RWPE1 (cell line): ENCODE results near the gene SEMA5B.

ENCODE experiments used
- CTCF ChIA-PET: fragments of 350-600 bp; sonication (Branson Sonifier 250); formaldehyde crosslinking; extraction: SDS; loops from one replicate; lab custom pipeline; 2021; lab: Yijun Ruan, JAX
- POLR2A ChIA-PET: fragments of 400-600 bp; formaldehyde crosslinking; extraction: SDS; loops from one replicate; lab custom pipeline; 2020; ENCODE audit warnings: antibody characterized with exemption; ENCODE audit not compliant: low non-redundant PET; lab: Yijun Ruan, JAX
- DNase-seq: peaks from one replicate; pipeline ENCODE4 v3.0.0; 2012; ENCODE audit warnings: low spot score
- H3K27ac ChIP-seq: fragments of 450-650 bp; 2 replicates; pipeline ENCODE4 v1.5.1; 2017
- TF ChIP-seq, protein P1 (sequence below): fragments of 450-650 bp; conservative IDR thresholded peaks from 2 replicates; pipeline ENCODE4 v1.5.1; 2017; ENCODE audit warnings: low read depth, mild to moderate bottlenecking

The SEMA5B gene

GRCh38 chr3:122989856-122990575 lies 37.5 kb downstream of the SEMA5B start:
- ChIA-PET POLR2A (no interaction called here), CTCF (interaction anchor here (0.5 to 0.6 kb wide), 2 partner anchors 47 to 1414 kb away, joined by 3 read pairs; no protein-coding TSS in a partner anchor)
- no peak overlapping the region for H3K27ac ChIP-seq
- no peak for DNase-seq
- TF ChIP-seq, protein P1, sequence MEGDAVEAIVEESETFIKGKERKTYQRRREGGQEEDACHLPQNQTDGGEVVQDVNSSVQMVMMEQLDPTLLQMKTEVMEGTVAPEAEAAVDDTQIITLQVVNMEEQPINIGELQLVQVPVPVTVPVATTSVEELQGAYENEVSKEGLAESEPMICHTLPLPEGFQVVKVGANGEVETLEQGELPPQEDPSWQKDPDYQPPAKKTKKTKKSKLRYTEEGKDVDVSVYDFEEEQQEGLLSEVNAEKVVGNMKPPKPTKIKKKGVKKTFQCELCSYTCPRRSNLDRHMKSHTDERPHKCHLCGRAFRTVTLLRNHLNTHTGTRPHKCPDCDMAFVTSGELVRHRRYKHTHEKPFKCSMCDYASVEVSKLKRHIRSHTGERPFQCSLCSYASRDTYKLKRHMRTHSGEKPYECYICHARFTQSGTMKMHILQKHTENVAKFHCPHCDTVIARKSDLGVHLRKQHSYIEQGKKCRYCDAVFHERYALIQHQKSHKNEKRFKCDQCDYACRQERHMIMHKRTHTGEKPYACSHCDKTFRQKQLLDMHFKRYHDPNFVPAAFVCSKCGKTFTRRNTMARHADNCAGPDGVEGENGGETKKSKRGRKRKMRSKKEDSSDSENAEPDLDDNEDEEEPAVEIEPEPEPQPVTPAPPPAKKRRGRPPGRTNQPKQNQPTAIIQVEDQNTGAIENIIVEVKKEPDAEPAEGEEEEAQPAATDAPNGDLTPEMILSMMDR = no peak

GRCh38 chr3:122988508-122988907 lies 39.1 kb downstream of the SEMA5B start:
- DNase-seq = no peak
- ChIA-PET POLR2A (no interaction called here), CTCF (interaction anchor here (0.7 kb wide), 1 partner anchor 14 kb away, joined by 4 read pairs; no protein-coding TSS in a partner anchor)
- H3K27ac ChIP-seq = no peak overlapping the region
- TF ChIP-seq, protein P1 = no peak

- no peak for DNase-seq
- ChIA-PET CTCF (interaction anchor here (0.7 kb wide), 1 partner anchor 13 kb away, joined by 4 read pairs; no protein-coding TSS in a partner anchor), POLR2A (no interaction called here)
- TF ChIP-seq, protein P1 = no peak
- H3K27ac ChIP-seq = no peak overlapping the region
Observed at GRCh38 chr3:122987736-122988319, 39.7 kb downstream of the SEMA5B start.

DNA sequence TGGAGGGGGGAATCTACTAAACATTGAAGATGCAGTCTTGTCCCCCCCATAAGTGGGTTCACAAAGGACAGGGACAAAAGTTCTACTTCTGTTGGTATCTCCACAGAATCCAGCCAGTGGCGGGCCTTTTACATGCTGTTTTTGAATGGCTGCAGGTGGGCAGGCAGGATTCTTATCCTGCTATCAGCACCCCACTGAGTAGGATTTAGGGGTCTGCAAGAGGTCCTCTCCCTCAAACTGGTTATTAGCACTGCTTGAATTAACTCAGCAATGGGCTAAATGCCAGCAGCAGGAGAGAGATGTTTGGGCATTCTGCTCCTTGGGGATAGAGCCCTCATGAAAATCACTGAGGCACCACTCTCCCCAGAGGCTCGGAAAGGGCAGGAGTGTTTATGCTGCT lies 40.3 kb downstream of the SEMA5B start:
- ChIA-PET CTCF (no interaction called here), POLR2A (no interaction called here)
- TF ChIP-seq, protein P1 = no peak
- no peak for DNase-seq
- no peak overlapping the region for H3K27ac ChIP-seq

GRCh38 chr3:122986693-122987179 lies 40.8 kb downstream of the SEMA5B start:
- TF ChIP-seq, protein P1 = no peak
- no peak for DNase-seq
- no peak overlapping the region for H3K27ac ChIP-seq
- POLR2A ChIA-PET = no interaction called here
- CTCF ChIA-PET = no interaction called here

- no peak for DNase-seq
- ChIA-PET CTCF (interaction anchor here (1.1 kb wide), 1 partner anchor 43 kb away, joined by 3 read pairs; no protein-coding TSS in a partner anchor), POLR2A (no interaction called here)
- TF ChIP-seq, protein P1 = no peak
- no peak overlapping the region for H3K27ac ChIP-seq
Observed at GRCh38 chr3:122985539-122985938, 42.0 kb downstream of the SEMA5B start.
